Erythroblast (primary cell): Measurements from ENCODE around the gene STX18.

ENCODE experiments used
- GATA1 ChIP-seq: IDR thresholded peaks from 2 replicates; pipeline ENCODE4 v1.6.1; 2011; ENCODE audit warnings: low read depth, mild to moderate bottlenecking, control low read depth, low read length, moderate library complexity
- POLR2A ChIP-seq: IDR thresholded peaks from 2 replicates; pipeline ENCODE4 v1.6.1; 2011; ENCODE audit warnings: mild to moderate bottlenecking, low read length

DNA sequence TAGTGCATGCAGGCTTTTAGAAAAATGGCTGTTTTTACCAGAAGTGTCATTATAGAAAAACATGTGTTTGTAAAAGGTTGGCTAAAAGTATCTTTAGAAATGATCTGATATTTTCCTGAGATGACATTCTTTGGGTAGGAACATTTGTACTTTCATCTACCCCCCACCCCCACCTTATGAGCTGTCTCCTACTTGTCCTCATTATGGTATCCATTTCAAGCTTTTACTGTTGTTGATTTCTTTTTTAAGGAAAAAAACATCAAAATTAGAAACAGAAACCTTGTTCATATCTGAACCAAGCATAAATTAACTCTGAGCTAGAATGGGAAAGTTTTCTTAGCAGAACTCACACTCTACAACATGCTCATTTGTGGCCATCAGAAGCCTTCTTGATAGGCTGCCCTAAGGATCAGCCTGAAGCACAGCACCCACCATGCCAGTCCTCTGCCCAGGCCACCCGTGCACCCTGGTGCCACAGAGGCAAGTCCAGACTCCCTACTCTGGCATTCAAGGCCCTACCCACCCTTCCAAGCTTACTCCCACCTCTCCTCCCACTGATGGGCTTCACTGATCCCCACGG lies 105.5 kb downstream of the STX18 start:
- TF ChIP-seq POLR2A (no peak), GATA1 (no peak)
